Measurements from ENCODE around the gene CRELD1.

GRCh38 chr3:9888540-9888939 lies 45.1 kb upstream of the CRELD1 start:
- TF ChIP-seq, protein P1, sequence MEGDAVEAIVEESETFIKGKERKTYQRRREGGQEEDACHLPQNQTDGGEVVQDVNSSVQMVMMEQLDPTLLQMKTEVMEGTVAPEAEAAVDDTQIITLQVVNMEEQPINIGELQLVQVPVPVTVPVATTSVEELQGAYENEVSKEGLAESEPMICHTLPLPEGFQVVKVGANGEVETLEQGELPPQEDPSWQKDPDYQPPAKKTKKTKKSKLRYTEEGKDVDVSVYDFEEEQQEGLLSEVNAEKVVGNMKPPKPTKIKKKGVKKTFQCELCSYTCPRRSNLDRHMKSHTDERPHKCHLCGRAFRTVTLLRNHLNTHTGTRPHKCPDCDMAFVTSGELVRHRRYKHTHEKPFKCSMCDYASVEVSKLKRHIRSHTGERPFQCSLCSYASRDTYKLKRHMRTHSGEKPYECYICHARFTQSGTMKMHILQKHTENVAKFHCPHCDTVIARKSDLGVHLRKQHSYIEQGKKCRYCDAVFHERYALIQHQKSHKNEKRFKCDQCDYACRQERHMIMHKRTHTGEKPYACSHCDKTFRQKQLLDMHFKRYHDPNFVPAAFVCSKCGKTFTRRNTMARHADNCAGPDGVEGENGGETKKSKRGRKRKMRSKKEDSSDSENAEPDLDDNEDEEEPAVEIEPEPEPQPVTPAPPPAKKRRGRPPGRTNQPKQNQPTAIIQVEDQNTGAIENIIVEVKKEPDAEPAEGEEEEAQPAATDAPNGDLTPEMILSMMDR (IDR thresholded peaks at IDR 0.05) = no peak
- TF ChIP-seq EP300 (IDR thresholded peaks at IDR 0.05) = no peak

Data from gastroesophageal sphincter (tissue), 3 donors.